Measurements from ENCODE around the gene PARD3.

PARD3 gene

GRCh38 chr10:34247560-34247959, 567.5 kb downstream of the PARD3 start:
- FAIRE-seq (no peak), DNase-seq (ENCODE audit: insufficient read length, low spot score) (no peak)

GRCh38 chr10:34244756-34245484, 570.2 kb downstream of the PARD3 start:
- no peak for FAIRE-seq
- DNase-seq (ENCODE audit: insufficient read length, low spot score) = no peak

DNA sequence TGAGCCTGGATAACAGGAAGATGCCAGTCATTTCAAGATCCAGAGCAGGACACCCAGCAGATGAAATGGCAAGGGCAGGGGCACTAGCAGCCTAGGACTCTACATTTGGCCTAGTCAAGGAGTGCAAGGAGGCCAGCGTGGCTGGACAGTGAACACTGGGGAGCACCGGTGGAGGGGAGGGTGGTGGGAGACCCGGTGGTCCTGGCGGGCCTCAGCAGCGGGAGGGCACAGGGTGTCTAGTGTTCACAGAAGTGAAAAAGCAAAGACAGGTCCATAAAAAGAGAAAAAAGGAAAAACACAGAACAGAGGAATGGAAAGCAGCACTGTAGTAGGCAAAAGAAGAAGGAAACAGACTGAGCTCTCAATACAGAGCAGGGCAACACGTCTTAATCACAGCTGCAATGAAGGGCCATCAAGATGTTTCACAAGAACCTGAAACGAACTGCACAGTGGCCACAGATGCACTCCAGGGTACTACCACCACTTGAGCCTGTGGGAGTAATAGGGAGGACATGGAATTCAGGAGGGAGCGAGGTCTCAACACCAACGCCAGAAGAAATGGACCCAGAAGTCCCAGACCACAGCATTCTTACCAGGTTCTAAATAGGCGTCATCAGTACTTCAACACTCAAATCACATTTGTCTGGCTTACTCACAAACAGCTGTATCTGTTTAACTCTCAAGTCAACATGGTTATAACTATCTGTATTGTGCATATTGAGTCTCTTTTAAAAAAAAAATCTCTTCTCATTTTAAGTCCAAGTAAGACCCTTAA, 573.7 kb downstream of the PARD3 start:
- DNase-seq (ENCODE audit: insufficient read length, low spot score) (no peak), FAIRE-seq (no peak)

- DNase-seq (ENCODE audit: insufficient read length, low spot score) (no peak), FAIRE-seq (no peak)
Measured at GRCh38 chr10:34240039-34240438, 575.1 kb downstream of the PARD3 start.

- FAIRE-seq = no peak
- DNase-seq (ENCODE audit: insufficient read length, low spot score) = no peak
Measured at GRCh38 chr10:34237898-34238455, 577.1 kb downstream of the PARD3 start.

GRCh38 chr10:34236931-34237330, 578.2 kb downstream of the PARD3 start:
- peak; percentile 17 for DNase-seq (ENCODE audit: insufficient read length, low spot score)
- peak; percentile 80 for FAIRE-seq

DNA sequence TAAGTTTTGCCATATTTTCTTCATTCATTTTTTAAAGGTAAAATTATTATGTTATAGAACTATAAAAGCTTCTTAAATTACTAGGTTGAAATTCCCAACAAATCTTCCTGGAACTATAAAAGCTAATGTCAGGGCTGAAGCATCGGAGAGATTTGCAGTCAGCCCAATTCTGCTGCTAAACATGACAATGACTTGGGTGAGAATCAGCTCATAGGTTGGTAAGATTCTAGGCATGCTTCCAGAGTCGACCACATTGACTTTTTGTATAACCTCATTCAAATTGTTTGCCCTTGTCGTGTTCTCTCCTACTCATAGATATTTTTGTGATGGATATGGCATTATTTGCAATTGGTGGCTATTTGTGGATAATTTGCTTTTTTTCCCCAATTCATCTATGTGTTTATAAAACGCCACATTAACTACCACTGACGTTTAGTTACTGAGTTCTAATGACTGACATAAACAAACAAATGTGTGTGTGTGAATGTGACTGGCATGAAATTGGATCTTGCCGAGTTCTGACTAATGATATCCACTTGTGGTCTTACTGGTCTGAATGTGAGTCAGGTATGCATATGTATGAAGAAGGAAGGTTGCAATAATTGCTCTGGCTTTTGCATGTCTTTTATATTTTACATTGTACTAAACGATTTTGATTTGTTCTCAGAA, 579.8 kb downstream of the PARD3 start:
- DNase-seq (ENCODE audit: insufficient read length, low spot score) (no peak), FAIRE-seq (peak; percentile 42)

- FAIRE-seq = no peak
Measured at GRCh38 chr10:34232481-34232880, 582.6 kb downstream of the PARD3 start.

DNA sequence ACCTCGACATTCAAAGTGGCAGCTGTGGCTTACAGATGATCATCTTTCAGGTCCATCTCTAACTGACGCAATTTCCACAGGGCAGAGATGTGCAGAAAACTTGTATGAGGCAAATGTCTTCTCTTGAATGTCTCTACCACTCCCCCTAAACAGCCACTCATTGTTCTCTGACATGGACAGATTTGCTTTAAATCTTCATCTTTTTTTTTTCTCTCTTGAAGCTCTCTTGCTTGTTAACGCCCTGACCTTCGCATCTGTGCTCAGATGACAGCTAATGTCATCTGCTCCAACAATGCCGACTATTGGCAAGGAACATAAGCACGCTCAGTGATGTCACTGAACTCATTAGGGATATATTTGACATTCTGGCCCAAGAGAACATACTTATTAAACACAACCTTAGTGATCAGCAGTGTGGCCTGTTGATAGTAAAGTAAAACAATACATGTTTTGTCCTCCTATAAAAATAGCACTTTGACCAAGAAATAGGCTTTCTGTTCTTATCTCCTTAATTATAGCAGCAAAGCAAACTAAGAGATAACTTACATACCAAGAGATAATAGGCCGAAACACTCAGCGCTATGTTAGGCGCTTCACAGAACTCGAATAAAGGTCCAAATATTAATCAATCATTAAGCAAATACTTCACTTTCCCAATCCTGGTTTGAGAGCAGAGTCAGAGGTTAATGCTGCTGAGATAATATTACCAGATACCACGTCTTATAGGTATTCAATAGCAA, 583.5 kb downstream of the PARD3 start:
- FAIRE-seq = no peak
- no peak for DNase-seq (ENCODE audit: insufficient read length, low spot score)

More at GRCh38 chr10:34232481-34232880, 582.6 kb downstream of the PARD3 start:
- no peak for DNase-seq (ENCODE audit: insufficient read length, low spot score)

DNA sequence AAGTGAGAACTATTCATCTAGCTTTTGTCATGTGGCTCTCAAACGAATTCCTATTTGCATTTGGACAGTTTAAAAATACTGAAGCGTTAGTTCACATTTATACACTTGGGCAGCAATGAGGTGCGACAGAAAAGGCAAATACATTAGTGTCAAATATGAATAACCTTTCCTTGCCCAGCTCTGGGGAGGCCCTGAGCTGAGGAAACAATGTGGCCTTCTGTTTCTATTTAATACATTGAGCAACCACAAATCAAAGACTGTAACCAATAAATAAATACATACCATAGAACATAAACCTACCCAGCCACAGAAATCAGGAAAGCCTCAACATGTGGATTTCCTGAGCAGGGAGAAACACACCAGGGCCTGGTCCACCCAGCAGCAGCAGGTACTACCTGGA, 585.2 kb downstream of the PARD3 start:
- no peak for FAIRE-seq
- DNase-seq (ENCODE audit: insufficient read length, low spot score) = no peak

DNA sequence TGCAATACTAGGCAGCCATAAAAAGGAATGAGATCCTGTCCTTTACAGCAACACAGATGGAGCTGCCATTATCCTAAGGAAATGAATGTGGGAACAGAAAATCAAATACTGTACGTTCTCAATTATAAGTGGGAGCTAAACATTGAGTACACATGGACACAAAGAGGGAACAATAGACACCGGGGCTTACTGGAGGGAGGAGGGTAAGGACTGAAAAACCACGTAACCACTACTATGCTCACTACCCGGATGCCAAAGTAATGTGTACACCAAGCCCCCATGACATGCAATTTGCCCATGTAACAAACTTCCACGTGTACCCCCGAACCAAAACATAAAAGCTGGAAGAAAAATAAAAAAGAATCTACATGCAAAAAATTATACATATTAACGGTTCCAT, 587.0 kb downstream of the PARD3 start:
- DNase-seq (ENCODE audit: insufficient read length, low spot score) (no peak), FAIRE-seq (no peak)

GRCh38 chr10:34224639-34225038, 590.5 kb downstream of the PARD3 start:
- FAIRE-seq = no peak

GRCh38 chr10:34223658-34224057, 591.4 kb downstream of the PARD3 start:
- FAIRE-seq (peak; percentile 26), DNase-seq (ENCODE audit: insufficient read length, low spot score) (no peak)

More at GRCh38 chr10:34224639-34225038, 590.5 kb downstream of the PARD3 start:
- no peak for DNase-seq (ENCODE audit: insufficient read length, low spot score)

DNA sequence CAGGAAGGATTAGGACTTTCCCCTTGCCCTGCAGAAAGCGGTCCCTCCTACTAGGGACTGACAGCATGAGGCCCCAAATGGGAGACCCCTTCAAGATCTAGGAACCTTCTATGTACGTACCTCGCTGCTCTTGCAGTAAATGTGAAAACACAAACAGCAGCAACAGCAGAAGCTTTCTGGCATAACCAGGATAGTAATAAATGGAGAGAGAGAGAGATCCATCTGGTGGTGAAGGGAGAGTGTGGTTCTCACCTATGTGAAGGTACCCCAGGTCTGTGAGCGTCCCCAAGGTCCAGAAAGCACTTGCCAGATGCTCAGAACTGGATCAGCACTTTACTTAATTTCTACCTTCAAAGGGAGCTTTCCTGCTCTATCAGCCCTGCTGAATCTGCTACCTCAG, 592.7 kb downstream of the PARD3 start:
- FAIRE-seq (no peak), DNase-seq (ENCODE audit: insufficient read length, low spot score) (no peak)

- DNase-seq (ENCODE audit: insufficient read length, low spot score) = no peak
- FAIRE-seq = no peak
Measured at GRCh38 chr10:34219753-34220548, 595.1 kb downstream of the PARD3 start.

DNA sequence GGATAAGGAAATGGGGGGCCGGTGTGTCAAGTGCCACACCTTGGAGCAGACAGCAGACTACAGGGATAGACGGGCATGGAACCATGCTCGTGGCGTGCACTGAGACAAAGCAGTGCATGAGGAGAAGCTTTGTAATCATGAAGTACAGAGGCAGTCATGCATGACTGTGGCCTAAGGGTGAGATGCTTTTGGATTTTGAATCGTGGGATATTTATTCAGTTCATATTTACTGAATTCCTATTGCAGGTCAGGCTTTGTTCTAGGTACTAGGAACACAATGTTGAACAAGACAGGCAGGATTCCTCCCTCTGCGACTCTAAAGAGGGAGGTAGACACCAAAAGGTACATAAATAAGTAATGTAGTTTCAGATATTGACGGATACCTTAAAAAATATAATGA, 597.6 kb downstream of the PARD3 start:
- DNase-seq (ENCODE audit: insufficient read length, low spot score) (no peak), FAIRE-seq (no peak)

DNA sequence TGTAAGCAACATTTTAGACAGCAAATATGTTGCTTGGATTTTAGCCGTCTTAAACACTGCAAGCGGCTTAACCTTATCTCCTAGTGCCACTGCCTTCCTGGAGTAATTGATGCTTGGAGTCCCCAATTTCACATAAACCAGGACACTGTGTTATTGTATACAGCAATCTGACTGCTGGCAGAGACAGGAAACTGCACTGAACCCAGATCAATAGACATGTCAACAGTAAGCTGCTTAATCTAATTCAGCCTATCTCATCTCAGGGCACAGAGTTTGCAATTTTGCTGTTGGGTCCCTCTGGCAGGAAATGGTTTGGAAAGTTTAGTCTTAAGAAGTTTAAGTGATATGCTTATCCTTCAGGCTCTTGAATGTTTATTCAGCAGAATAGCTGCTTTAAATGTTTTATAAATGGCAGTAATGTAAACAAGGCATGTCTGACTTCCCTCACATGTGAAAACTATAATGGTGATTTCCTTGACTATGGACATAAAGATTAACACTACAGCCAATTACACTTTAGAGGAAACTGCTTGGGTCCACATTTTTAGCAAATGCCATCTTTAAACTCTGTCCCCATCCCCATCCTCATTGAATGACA, 598.6 kb downstream of the PARD3 start:
- FAIRE-seq (no peak), DNase-seq (ENCODE audit: insufficient read length, low spot score) (no peak)

DNA sequence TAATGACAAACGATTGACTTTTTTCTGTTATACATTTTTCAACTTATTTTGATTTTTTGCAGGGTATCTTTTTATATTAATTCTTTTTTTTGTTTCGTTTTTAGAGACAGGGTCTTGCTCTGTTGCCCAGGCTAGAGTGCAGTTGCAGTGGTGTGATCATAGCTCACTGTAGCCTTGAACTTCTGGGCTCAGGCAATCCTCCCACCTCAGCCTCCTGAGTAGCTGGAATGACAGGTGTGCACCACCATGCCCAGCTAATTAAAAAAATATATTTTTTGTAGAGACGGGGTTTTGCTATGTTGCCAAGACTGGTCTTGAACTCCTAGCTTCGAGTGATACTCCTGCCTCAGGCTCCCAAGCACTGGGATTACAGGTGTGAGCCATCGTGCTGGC, 601.3 kb downstream of the PARD3 start:
- FAIRE-seq = no peak

GRCh38 chr10:34213193-34213804, 601.8 kb downstream of the PARD3 start:
- FAIRE-seq (no peak), DNase-seq (ENCODE audit: insufficient read length, low spot score) (no peak)

More for the DNA sequence above, 601.3 kb downstream of the PARD3 start:
- DNase-seq (ENCODE audit: insufficient read length, low spot score) = no peak
